ENCODE results near the gene MAZ. TPM values are rescaled to one million over a fixed set of nuclear protein-coding genes. Genes with fewer than 3 reads are reported as not detected.

The MAZ gene
- total and polyA plus RNA-seq, 2 of the 13 experiments (the other 11 are each of a cell fraction or from before 2014, with no cell fraction given) = 203 to 277 TPM

GRCh38 chr16:29812754-29813643 is 6.7 kb downstream of the MAZ start:
- POLR2A ChIA-PET = interaction anchor here (0.7 to 4.3 kb wide), 9 partner anchors 8 to 252 kb away, joined by 3 to 16 read pairs (median 4); partner anchors contain the start of genes ALDOA, KIF22 and QPRT
- intact Hi-C loops (cut with micrococcal nuclease; ENCODE audit: unreplicated experiment) = no loop called here
- 0 out of 2 replicates have a peak, but pooled peaks have one; percentile 16 for TF ChIP-seq ZNF263 (CRISPR knock-in tag; IDR thresholded peaks at IDR 0.05)
- TF ChIP-seq ZNF569 (CRISPR knock-in tag; IDR thresholded peaks at IDR 0.05; ENCODE audit: borderline replicate concordance) = no peak
- TF ChIP-seq THAP9 (CRISPR knock-in tag; IDR thresholded peaks at IDR 0.05; ENCODE audit: borderline replicate concordance) = 0 out of 2 replicates have a peak, but pooled peaks have one; percentile 23
- peak; percentile 6; the same call in 1 of the 2 replicates for TF ChIP-seq GABPB1 (CRISPR knock-in tag; IDR thresholded peaks at IDR 0.05)
- no peak for TF ChIP-seq DR1 (CRISPR knock-in tag; IDR thresholded peaks at IDR 0.05)
- TF ChIP-seq SRSF1 (optimal IDR thresholded peaks at IDR 0.05; ENCODE audit: low read depth, low read length) = peak; percentile 23
- TF ChIP-seq GZF1 (CRISPR knock-in tag; IDR thresholded peaks at IDR 0.05) = 0 out of 2 replicates have a peak, but pooled peaks have one; percentile 4
- peak; percentile 21; the same call in 1 of the 2 replicates for TF ChIP-seq NFE2 (CRISPR knock-in tag; IDR thresholded peaks at IDR 0.05)
- no peak for TF ChIP-seq MAZ (IDR thresholded peaks at IDR 0.05; ENCODE audit: borderline replicate concordance, low read depth, low read length)
- 0 out of 2 replicates have a peak, but pooled peaks have one; percentile 35 for TF ChIP-seq MAZ (CRISPR knock-in tag; IDR thresholded peaks at IDR 0.05; ENCODE audit: low read depth)
- 0 out of 2 replicates have a peak, but pooled peaks have one; percentile 38 for TF ChIP-seq ZNF839 (CRISPR knock-in tag; IDR thresholded peaks at IDR 0.05; ENCODE audit: borderline replicate concordance)
- TF ChIP-seq NR2F1 (CRISPR knock-in tag; IDR thresholded peaks at IDR 0.05) = no peak
- TF ChIP-seq ZFY (CRISPR knock-in tag; IDR thresholded peaks at IDR 0.05) = peak; percentile 9; the same call in 1 of the 2 replicates
- TF ChIP-seq ADNP (CRISPR knock-in tag; IDR thresholded peaks at IDR 0.05) = no peak
- TF ChIP-seq ZNF543 (CRISPR knock-in tag; IDR thresholded peaks at IDR 0.05) = no peak
- TF ChIP-seq NRL (CRISPR knock-in tag; IDR thresholded peaks at IDR 0.05; ENCODE audit: borderline replicate concordance) = 0 out of 2 replicates have a peak, but pooled peaks have one; percentile 4
- TF ChIP-seq ZC3H13 (CRISPR knock-in tag; IDR thresholded peaks at IDR 0.05) = no peak
- TF ChIP-seq LCORL (IDR thresholded peaks at IDR 0.05) = no peak
- TF ChIP-seq LCORL (CRISPR knock-in tag; IDR thresholded peaks at IDR 0.05) = 0 out of 2 replicates have a peak, but pooled peaks have one; percentile 25
- TF ChIP-seq KLF13 (CRISPR knock-in tag; IDR thresholded peaks at IDR 0.05) = no peak
- TF ChIP-seq ZNF703 (CRISPR knock-in tag; IDR thresholded peaks at IDR 0.05; ENCODE audit: borderline replicate concordance) = 0 out of 2 replicates have a peak, but pooled peaks have one; percentile 23
- TF ChIP-seq TBX2 (CRISPR knock-in tag; IDR thresholded peaks at IDR 0.05; ENCODE audit: borderline replicate concordance) = 0 out of 2 replicates have a peak, but pooled peaks have one; percentile 34

More at GRCh38 chr16:29812754-29813643, 6.7 kb downstream of the MAZ start:
- Histone ChIP-seq H3K4me1 (ENCODE audit: insufficient read depth, low read length) (peaks cover 80% of the 10 kb centered on the region), H3K4me3 (replicated peaks in 1 of 3; ENCODE audit: insufficient read depth in 1 of 3, low read depth in 2 of 3, low read length in 3 of 3) (peak overlapping the region; percentile 52 to 75 (median 64)), H3K9ac (ENCODE audit: insufficient read depth, low read depth, low read length) (peak overlapping the region; percentile 42), H3K27ac (ENCODE audit: extremely low read length, insufficient read depth, low read length) (no peak overlapping the region), H3K36me3 (replicated peaks in 1 of 2; ENCODE audit: control insufficient read depth in 1 of 2, insufficient read depth in 2 of 2, low read length in 2 of 2) (peaks cover 6 to 26% of the 10 kb centered on the region in 2 experiments), H3K9me3 (ENCODE audit: low read length) (no peaks in the 10 kb centered on the region), H3K4me2 (ENCODE audit: low read depth, low read length) (peak overlapping the region; percentile 95), H3K79me2 (ENCODE audit: insufficient read depth, low read length) (peaks cover 24% of the 10 kb centered on the region), H2AFZ (ENCODE audit: low read length) (no peak overlapping the region), H4K20me1 (ENCODE audit: insufficient read depth, low read length) (peaks cover 18% of the 10 kb centered on the region; the same call in 1 of the 2 replicates), H3K27me3 (ENCODE audit: control insufficient read depth in 1 of 2, insufficient read depth in 2 of 2, low read length in 2 of 2) (peaks cover 0 to 12% of the 10 kb centered on the region in 2 experiments; a peak in 2 of 5 replicates)
- FAIRE-seq = no peak
- no peak for DNase-seq (ENCODE audit: low spot score)
- 21% methylated on average over 9 of the region's 9 CpGs for WGBS (ENCODE audit: low lambda C conversion rate)
- in situ Hi-C loops (cut with HindIII; ENCODE audit: extremely low pct_ligation_motif_present, low pct_unique_long_range_greater_than_20kb) = loop anchor here (25.0 kb wide), 1 partner anchor 849 kb away; the partner anchor contains the start of genes FBRS and PRR14
- no TSS peak for BruUV-seq (replicated peaks)
- CTCF ChIA-PET (ENCODE audit: low intra/inter-chr PET ratio, low total read pairs) = no interaction called here
- ATAC-seq = no peak

Data from HepG2 (cell line).